ENCODE data around the gene DPP6.
"Not testable (repeated sequence)": the region's sequence is repeated elsewhere in the genome, so short reads cannot be mapped to it uniquely, and the experiment has no call there.

The DPP6 gene

GRCh38 chr7:154054664-154055063 lies 2.5 kb downstream of the DPP6 start:
- H3K36me3 ChIP-seq (ENCODE audit: insufficient read depth, low read length); H3K9me3 ChIP-seq (ENCODE audit: control insufficient read depth, insufficient read depth, low read length); H3K4me1 ChIP-seq (ENCODE audit: insufficient read depth, low read length); H3K9ac ChIP-seq (ENCODE audit: low read depth, low read length): not testable (repeated sequence)

DNA sequence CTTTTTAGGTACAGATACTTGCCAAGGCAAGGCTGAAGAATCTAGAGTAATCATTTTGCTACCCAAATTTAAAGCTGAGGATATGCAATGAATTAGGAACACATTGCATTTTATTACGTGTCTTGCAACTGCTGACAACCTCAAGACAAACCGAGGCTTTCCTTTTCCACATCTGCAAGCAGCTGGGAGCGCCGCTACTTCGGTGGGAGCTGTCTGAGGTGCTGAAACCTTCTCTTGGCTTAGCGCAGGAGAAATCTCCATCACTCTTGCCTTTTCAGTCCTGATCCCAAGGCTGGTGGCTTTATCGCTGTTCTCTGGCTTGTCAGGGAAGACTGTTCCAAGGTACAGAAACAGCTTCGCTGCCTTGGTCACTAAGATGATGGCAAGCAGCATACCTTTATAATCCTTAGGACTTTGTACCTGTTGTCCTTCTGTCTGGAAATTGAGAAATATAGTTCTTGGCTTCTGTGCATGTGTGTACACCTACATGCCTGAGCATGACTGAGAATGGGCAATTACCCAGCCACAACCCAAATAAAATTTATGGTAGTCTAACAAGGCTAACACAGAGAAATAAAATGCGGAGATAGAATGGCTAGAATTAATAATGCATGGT lies 3.4 kb downstream of the DPP6 start:
- H3K9me3 ChIP-seq (ENCODE audit: control insufficient read depth, insufficient read depth, low read length); H3K36me3 ChIP-seq (ENCODE audit: insufficient read depth, low read length); H3K9ac ChIP-seq (ENCODE audit: low read depth, low read length); H3K4me1 ChIP-seq (ENCODE audit: insufficient read depth, low read length): not testable (repeated sequence)

DNA sequence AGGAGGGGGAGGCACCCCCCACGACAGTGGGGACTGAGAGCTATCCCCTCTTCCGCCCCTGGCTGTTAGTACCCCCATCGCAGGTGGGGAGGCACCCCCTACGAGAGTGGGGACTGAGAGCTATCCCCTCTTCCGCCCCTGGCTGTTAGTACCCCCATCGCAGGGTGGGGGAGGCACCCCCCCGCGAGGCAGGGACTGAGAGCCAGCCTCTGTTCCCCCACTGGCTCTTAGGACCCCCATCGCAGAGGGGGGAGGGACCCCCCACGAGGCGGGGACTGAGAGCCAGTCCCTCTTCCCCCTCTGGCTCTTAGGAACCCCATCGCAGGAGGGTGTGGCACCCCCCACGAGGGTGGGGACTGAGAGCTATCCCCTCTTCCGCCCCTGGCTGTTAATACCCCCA lies 6.6 kb downstream of the DPP6 start:
- not testable (repeated sequence) for H3K9ac ChIP-seq (ENCODE audit: low read depth, low read length); H3K9me3 ChIP-seq (ENCODE audit: control insufficient read depth, insufficient read depth, low read length); H3K4me1 ChIP-seq (ENCODE audit: insufficient read depth, low read length); H3K36me3 ChIP-seq (ENCODE audit: insufficient read depth, low read length)

DNA sequence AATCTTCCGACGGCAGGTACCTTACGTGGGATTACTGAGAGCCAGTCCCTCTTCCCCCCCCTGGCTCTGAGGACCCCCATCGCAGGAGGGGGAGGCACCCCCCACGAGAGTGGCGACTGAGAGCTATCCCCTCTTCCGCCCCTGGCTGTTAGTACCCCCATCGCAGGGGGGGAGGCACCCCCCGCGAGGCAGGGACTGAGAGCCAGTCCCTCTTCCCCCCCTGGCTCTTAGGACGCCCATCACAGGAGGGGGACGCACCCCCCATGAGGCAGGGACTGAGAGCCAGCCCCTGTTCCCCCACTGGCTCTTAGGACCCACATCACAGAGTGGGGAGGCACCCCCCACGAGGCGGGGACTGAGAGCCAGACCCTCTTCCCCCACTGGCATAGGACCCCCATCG lies 8.4 kb downstream of the DPP6 start:
- H3K36me3 ChIP-seq (ENCODE audit: insufficient read depth, low read length); H3K9ac ChIP-seq (ENCODE audit: low read depth, low read length); H3K9me3 ChIP-seq (ENCODE audit: control insufficient read depth, insufficient read depth, low read length); H3K4me1 ChIP-seq (ENCODE audit: insufficient read depth, low read length): not testable (repeated sequence)

GRCh38 chr7:154071833-154072232 lies 19.6 kb downstream of the DPP6 start:
- H3K36me3 ChIP-seq (ENCODE audit: insufficient read depth, low read length); H3K9me3 ChIP-seq (ENCODE audit: control insufficient read depth, insufficient read depth, low read length); H3K9ac ChIP-seq (ENCODE audit: low read depth, low read length); H3K4me1 ChIP-seq (ENCODE audit: insufficient read depth, low read length): not testable (repeated sequence)

- H3K9ac ChIP-seq (ENCODE audit: low read depth, low read length); H3K36me3 ChIP-seq (ENCODE audit: insufficient read depth, low read length); H3K9me3 ChIP-seq (ENCODE audit: control insufficient read depth, insufficient read depth, low read length); H3K4me1 ChIP-seq (ENCODE audit: insufficient read depth, low read length): not testable (repeated sequence)
Observed at GRCh38 chr7:154072395-154073181, 20.4 kb downstream of the DPP6 start.

DNA sequence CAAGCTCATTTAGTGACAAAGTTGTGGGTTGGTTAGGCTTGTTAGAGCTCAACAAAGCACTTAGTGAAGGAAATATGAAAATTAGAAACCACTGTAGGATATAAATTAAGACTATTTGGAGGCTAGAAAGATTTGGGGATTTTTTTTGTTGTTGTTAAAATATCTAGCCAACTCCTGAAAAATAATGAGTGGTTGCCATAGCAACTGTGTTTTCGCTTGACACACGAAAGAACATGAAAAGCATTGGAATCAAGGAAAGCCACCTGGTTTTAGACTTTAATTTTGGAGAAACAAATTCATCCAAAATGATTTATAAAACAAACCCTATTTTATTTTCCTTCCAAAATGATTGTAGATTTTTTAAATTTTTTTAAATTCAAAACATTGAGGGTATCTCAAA lies 26.3 kb downstream of the DPP6 start:
- not testable (repeated sequence) for H3K4me1 ChIP-seq (ENCODE audit: insufficient read depth, low read length); H3K36me3 ChIP-seq (ENCODE audit: insufficient read depth, low read length); H3K9me3 ChIP-seq (ENCODE audit: control insufficient read depth, insufficient read depth, low read length); H3K9ac ChIP-seq (ENCODE audit: low read depth, low read length)

DNA sequence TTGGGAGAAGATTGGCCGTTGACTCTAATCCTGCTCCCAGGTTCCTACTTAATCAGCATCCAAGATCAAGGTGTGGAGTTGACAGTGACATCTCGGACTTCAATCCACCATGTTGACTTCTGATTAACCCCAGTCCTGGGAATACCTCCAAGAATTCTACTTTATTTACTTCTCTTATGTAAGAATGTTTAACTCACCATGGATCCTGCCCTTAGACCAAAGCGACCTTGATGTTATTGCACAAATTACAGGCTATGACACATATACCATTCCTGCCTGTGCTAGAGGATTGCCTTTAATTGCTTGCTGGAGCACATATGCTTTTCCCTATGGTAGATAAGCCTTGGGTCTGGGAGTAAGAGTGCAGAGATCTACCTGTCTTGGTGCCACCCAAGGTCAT lies 28.1 kb downstream of the DPP6 start:
- H3K4me1 ChIP-seq (ENCODE audit: insufficient read depth, low read length); H3K36me3 ChIP-seq (ENCODE audit: insufficient read depth, low read length); H3K9ac ChIP-seq (ENCODE audit: low read depth, low read length); H3K9me3 ChIP-seq (ENCODE audit: control insufficient read depth, insufficient read depth, low read length): not testable (repeated sequence)

DNA sequence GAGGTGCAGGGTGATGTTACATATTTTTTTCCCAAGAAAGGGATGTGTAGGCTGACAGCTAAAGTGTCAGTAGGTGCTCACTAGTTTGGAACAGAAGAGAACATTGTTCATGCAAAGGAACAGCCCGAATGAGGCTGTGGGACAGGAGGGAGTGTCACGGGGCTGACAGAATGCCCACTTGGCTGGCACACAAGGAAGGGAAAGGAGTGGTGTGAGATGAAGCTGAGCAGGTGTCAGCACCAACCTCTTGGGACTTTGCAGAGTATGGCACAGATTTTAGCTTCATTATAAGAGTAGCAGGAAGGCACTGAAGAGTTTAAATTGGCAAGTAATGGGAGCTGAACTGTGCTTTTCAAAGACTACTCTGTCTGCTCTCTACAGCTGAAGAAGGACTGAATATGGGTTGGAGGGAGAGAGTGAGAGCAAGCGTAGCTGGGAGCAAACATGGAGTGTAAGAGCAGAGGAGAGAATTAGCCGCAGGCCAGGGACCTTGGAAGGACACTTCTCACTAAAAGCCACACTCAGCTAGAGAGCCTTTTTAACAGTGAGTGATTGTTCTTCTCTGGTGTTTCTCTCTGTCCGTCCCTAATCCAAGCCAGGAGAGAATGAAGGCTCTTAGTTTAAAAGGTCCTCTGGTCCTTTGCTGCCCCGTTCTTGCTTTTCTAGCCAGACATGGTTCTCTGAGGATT lies 35.0 kb downstream of the DPP6 start:
- not testable (repeated sequence) for H3K9me3 ChIP-seq (ENCODE audit: control insufficient read depth, insufficient read depth, low read length); H3K9ac ChIP-seq (ENCODE audit: low read depth, low read length); H3K36me3 ChIP-seq (ENCODE audit: insufficient read depth, low read length); H3K4me1 ChIP-seq (ENCODE audit: insufficient read depth, low read length)

- H3K4me1 ChIP-seq (ENCODE audit: insufficient read depth, low read length); H3K36me3 ChIP-seq (ENCODE audit: insufficient read depth, low read length); H3K9me3 ChIP-seq (ENCODE audit: control insufficient read depth, insufficient read depth, low read length); H3K9ac ChIP-seq (ENCODE audit: low read depth, low read length): not testable (repeated sequence)
Observed at GRCh38 chr7:154092093-154092492, 39.9 kb downstream of the DPP6 start.

DNA sequence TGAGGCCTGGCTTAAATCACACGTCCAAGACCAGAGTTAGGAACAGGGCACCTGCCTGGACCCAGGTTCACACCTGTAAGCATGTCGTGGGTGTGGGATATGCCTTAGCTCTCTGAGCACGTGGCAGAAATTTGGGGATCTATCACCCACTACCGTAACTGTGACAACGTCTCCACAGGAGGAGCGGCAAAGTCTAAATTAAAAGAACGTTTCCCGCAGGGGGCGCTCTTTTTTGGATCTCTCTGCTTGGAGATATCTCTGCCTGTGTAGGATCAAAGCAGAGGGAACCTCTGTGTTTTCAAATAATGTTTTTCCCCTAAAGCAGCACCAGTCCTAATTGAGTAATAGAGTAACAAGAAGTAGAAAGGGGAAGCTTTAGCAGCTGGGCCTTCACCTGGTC lies 43.0 kb downstream of the DPP6 start:
- not testable (repeated sequence) for H3K4me1 ChIP-seq (ENCODE audit: insufficient read depth, low read length); H3K9me3 ChIP-seq (ENCODE audit: control insufficient read depth, insufficient read depth, low read length); H3K9ac ChIP-seq (ENCODE audit: low read depth, low read length); H3K36me3 ChIP-seq (ENCODE audit: insufficient read depth, low read length)

DNA sequence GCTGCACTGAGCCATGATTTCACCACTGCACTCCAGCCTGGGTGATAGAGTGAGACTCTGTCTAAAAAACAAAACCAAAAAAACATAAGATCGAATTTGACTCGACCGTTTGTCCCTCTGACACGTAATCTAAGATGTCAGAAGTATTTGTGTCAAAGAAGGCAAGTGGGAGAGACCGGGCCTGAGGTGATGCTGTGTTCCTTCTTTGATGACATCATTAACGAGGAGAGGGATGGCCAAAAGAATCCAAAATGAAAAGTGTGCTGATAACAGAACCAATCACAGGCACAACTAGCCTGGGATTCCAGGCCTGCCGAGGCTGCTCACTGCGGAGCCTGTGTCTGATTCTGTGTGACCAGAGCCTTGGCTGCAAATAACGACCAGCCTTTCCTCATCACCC lies 52.9 kb downstream of the DPP6 start:
- H3K9me3 ChIP-seq (ENCODE audit: control insufficient read depth, insufficient read depth, low read length); H3K9ac ChIP-seq (ENCODE audit: low read depth, low read length); H3K4me1 ChIP-seq (ENCODE audit: insufficient read depth, low read length); H3K36me3 ChIP-seq (ENCODE audit: insufficient read depth, low read length): not testable (repeated sequence)

DNA sequence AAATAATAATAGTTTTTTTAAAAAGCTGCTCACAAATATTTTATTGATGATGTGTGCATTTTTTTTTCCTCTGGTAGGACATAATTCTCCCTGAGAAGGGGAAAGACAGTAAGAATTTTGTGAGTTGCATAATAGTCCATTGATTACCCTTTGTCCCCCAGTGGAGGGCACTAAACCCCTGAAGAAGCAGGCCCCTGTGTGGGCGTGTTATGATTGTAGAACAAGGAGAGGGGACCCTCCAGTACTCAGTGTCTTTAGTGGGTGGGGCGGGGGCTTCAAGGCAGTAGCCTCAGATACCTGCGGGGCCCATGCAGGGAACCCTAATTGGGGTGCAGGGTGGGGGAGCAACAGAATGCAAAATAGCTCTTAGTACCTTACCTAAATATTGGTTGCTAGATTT lies 57.4 kb downstream of the DPP6 start:
- H3K9ac ChIP-seq (ENCODE audit: low read depth, low read length); H3K4me1 ChIP-seq (ENCODE audit: insufficient read depth, low read length); H3K36me3 ChIP-seq (ENCODE audit: insufficient read depth, low read length); H3K9me3 ChIP-seq (ENCODE audit: control insufficient read depth, insufficient read depth, low read length): not testable (repeated sequence)

- H3K9me3 ChIP-seq (ENCODE audit: control insufficient read depth, insufficient read depth, low read length); H3K36me3 ChIP-seq (ENCODE audit: insufficient read depth, low read length); H3K4me1 ChIP-seq (ENCODE audit: insufficient read depth, low read length); H3K9ac ChIP-seq (ENCODE audit: low read depth, low read length): not testable (repeated sequence)
Observed at GRCh38 chr7:154113732-154114351, 61.6 kb downstream of the DPP6 start.

Measured in ES-I3 (cell line).